Measurements from ENCODE around the gene OR2Y1. TPM values are rescaled to one million over a fixed set of nuclear protein-coding genes. Genes with fewer than 3 reads are reported as not detected.
A peak's percentile ranks its signal among the peaks of the same experiment; 100 is the strongest.
"Not testable (repeated sequence)": the region's sequence is repeated elsewhere in the genome, so short reads cannot be mapped to it uniquely, and the experiment has no call there.

The OR2Y1 gene, protein sequence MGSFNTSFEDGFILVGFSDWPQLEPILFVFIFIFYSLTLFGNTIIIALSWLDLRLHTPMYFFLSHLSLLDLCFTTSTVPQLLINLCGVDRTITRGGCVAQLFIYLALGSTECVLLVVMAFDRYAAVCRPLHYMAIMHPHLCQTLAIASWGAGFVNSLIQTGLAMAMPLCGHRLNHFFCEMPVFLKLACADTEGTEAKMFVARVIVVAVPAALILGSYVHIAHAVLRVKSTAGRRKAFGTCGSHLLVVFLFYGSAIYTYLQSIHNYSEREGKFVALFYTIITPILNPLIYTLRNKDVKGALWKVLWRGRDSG
- total RNA-seq (not detected), polyA plus RNA-seq (not detected)
- long read RNA-seq, donor 1: 0 reads
- long read RNA-seq, donor 2: 0 reads
- long read RNA-seq, donor 3: 0 reads
- long read RNA-seq, donor 4: 0 reads
- long read RNA-seq, donor 5: 0 reads
- long read RNA-seq, donor 6: 0 reads
- long read RNA-seq, donor 7: 0 reads
- long read RNA-seq, donor 8: 0 reads
- long read RNA-seq, donor 9: 0 reads
- long read RNA-seq, donor 10: 0 reads

- WGBS: 92% methylated on average over 2 of the region's 2 CpGs
- Histone ChIP-seq H3K27ac (ENCODE audit: low read depth in 1 of 2, low read length in 1 of 2) (no peak within 1 kb of the TSS), H3K4me1 (ENCODE audit: control insufficient read depth in 2 of 2, insufficient read depth in 2 of 2, low read length in 2 of 2) (no peaks in the 10 kb centered on the region), H3K27me3 (ENCODE audit: control insufficient read depth in 2 of 2, insufficient read depth in 1 of 2, low read length in 1 of 2) (peaks cover 0 to 22% of the 10 kb centered on the region in 2 donors), H3K36me3 (ENCODE audit: control insufficient read depth in 2 of 2, insufficient read depth in 2 of 2, low read length in 1 of 2) (no peaks in the 10 kb centered on the region), H3K4me3 (ENCODE audit: low read length in 2 of 2) (no peak within 1 kb of the TSS), H3K9me3 (ENCODE audit: control insufficient read depth in 2 of 2, insufficient read depth in 1 of 2, low read length in 1 of 2) (no peaks in the 10 kb centered on the region)
- DNase-seq (ENCODE audit: low read depth in 6 of 9, low spot score in 9 of 9): no peak
Measured at GRCh38 chr5:180739958-180740357, at the start of gene OR2Y1. Gene OR2Y1, minus strand, starts transcription at chr5:180740058. Its CDS starts 0 bp downstream, at chr5:180740058.

GRCh38 chr5:180788651-180789410, 49.0 kb upstream of the OR2Y1 start:
- Histone ChIP-seq H3K4me1 (ENCODE audit: control insufficient read depth in 2 of 2, insufficient read depth in 2 of 2, low read length in 2 of 2) (peaks cover 0 to 21% of the 10 kb centered on the region in 2 donors), H3K36me3 (ENCODE audit: control insufficient read depth in 2 of 2, insufficient read depth in 2 of 2, low read length in 1 of 2) (peaks cover 50 to 55% of the 10 kb centered on the region in 2 donors)
- not testable (repeated sequence) for H3K9me3 ChIP-seq (ENCODE audit: control insufficient read depth in 2 of 2, insufficient read depth in 1 of 2, low read length in 1 of 2); H3K4me3 ChIP-seq (ENCODE audit: low read length in 2 of 2); DNase-seq (ENCODE audit: low read depth in 6 of 9, low spot score in 9 of 9); H3K27ac ChIP-seq (ENCODE audit: low read depth in 1 of 2, low read length in 1 of 2); H3K27me3 ChIP-seq (ENCODE audit: control insufficient read depth in 2 of 2, insufficient read depth in 1 of 2, low read length in 1 of 2)
- WGBS: 95% methylated on average over 19 of the region's 19 CpGs

- H3K4me1 ChIP-seq (ENCODE audit: control insufficient read depth in 2 of 2, insufficient read depth in 2 of 2, low read length in 2 of 2): peaks cover 4 to 21% of the 10 kb centered on the region in 2 donors
- 93% methylated on average over 20 of the region's 20 CpGs for WGBS
- DNase-seq (ENCODE audit: low read depth in 6 of 9, low spot score in 9 of 9): no peak
- H3K27me3 ChIP-seq (ENCODE audit: control insufficient read depth in 2 of 2, insufficient read depth in 1 of 2, low read length in 1 of 2): no peaks in the 10 kb centered on the region
- peaks cover 45 to 50% of the 10 kb centered on the region in 2 donors for H3K36me3 ChIP-seq (ENCODE audit: control insufficient read depth in 2 of 2, insufficient read depth in 2 of 2, low read length in 1 of 2)
- no peak overlapping the region for H3K27ac ChIP-seq (ENCODE audit: low read depth in 1 of 2, low read length in 1 of 2)
- H3K4me3 ChIP-seq (ENCODE audit: low read length in 2 of 2): no peak overlapping the region
- no peaks in the 10 kb centered on the region for H3K9me3 ChIP-seq (ENCODE audit: control insufficient read depth in 2 of 2, insufficient read depth in 1 of 2, low read length in 1 of 2)
Measured at GRCh38 chr5:180787711-180788431, 48.0 kb upstream of the OR2Y1 start.

GRCh38 chr5:180786531-180787398, 46.9 kb upstream of the OR2Y1 start:
- no peaks in the 10 kb centered on the region for H3K27me3 ChIP-seq (ENCODE audit: control insufficient read depth in 2 of 2, insufficient read depth in 1 of 2, low read length in 1 of 2)
- no peaks in the 10 kb centered on the region for H3K9me3 ChIP-seq (ENCODE audit: control insufficient read depth in 2 of 2, insufficient read depth in 1 of 2, low read length in 1 of 2)
- H3K4me3 ChIP-seq (ENCODE audit: low read length in 2 of 2): no peak overlapping the region
- H3K27ac ChIP-seq (ENCODE audit: low read depth in 1 of 2, low read length in 1 of 2): peak overlapping the region; percentile 15 to 43
- peaks cover 6 to 21% of the 10 kb centered on the region in 2 donors for H3K4me1 ChIP-seq (ENCODE audit: control insufficient read depth in 2 of 2, insufficient read depth in 2 of 2, low read length in 2 of 2)
- DNase-seq (ENCODE audit: low read depth in 6 of 9, low spot score in 9 of 9): no peak
- WGBS: 64% methylated on average over 21 of the region's 21 CpGs
- H3K36me3 ChIP-seq (ENCODE audit: control insufficient read depth in 2 of 2, insufficient read depth in 2 of 2, low read length in 1 of 2): peaks cover 36 to 39% of the 10 kb centered on the region in 2 donors

- peak overlapping the region in 1 of 2 donors; percentile 81 for H3K27ac ChIP-seq (ENCODE audit: low read depth in 1 of 2, low read length in 1 of 2)
- H3K36me3 ChIP-seq (ENCODE audit: control insufficient read depth in 2 of 2, insufficient read depth in 2 of 2, low read length in 1 of 2): peaks cover 26 to 29% of the 10 kb centered on the region in 2 donors
- H3K4me3 ChIP-seq (ENCODE audit: low read length in 2 of 2): no peak overlapping the region
- H3K9me3 ChIP-seq (ENCODE audit: control insufficient read depth in 2 of 2, insufficient read depth in 1 of 2, low read length in 1 of 2): no peaks in the 10 kb centered on the region
- 74% methylated on average over 5 of the region's 5 CpGs for WGBS
- H3K27me3 ChIP-seq (ENCODE audit: control insufficient read depth in 2 of 2, insufficient read depth in 1 of 2, low read length in 1 of 2): no peaks in the 10 kb centered on the region
- no peak for DNase-seq (ENCODE audit: low read depth in 6 of 9, low spot score in 9 of 9)
- peaks cover 6 to 21% of the 10 kb centered on the region in 2 donors for H3K4me1 ChIP-seq (ENCODE audit: control insufficient read depth in 2 of 2, insufficient read depth in 2 of 2, low read length in 2 of 2)
Measured at GRCh38 chr5:180785794-180786221, 46.0 kb upstream of the OR2Y1 start.

DNA sequence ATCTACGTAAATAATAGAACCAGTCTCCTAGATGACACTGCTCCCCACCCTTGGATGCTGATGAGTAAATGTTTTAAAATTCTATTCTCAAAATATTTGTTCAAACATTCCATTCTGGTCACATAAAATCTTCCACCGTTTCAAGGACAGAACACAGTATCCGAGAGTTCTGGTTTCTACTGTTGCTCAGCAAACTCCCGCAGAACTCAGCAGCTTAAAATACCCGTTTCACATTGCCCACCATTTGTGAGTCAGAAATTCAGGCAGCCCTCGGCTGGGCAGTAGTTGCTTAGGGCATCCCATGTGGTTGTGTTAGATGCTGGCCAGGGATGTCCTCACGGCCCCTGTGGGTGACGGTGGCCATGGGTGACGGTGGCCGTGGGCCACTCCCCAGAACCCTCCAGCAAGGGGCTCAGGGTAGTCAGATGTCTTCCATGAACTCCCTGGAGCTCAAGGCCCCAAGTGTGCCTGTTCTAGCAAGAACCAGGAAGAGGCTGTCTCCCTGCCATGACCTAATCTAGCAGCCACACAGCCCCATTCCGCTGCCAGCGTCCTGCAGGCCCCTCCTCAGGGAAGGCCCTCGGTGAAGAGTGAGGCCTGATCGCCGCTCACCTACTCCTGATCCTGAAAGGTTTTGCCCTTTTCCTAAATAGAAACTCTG, 45.4 kb upstream of the OR2Y1 start:
- no peak for DNase-seq (ENCODE audit: low read depth in 6 of 9, low spot score in 9 of 9)
- H3K9me3 ChIP-seq (ENCODE audit: control insufficient read depth in 2 of 2, insufficient read depth in 1 of 2, low read length in 1 of 2): no peaks in the 10 kb centered on the region
- 92% methylated on average over 15 of the region's 15 CpGs for WGBS
- H3K36me3 ChIP-seq (ENCODE audit: control insufficient read depth in 2 of 2, insufficient read depth in 2 of 2, low read length in 1 of 2): peaks cover 20 to 24% of the 10 kb centered on the region in 2 donors
- no peaks in the 10 kb centered on the region for H3K27me3 ChIP-seq (ENCODE audit: control insufficient read depth in 2 of 2, insufficient read depth in 1 of 2, low read length in 1 of 2)
- peaks cover 6 to 21% of the 10 kb centered on the region in 2 donors for H3K4me1 ChIP-seq (ENCODE audit: control insufficient read depth in 2 of 2, insufficient read depth in 2 of 2, low read length in 2 of 2)
- peak overlapping the region; percentile 35 to 81 for H3K27ac ChIP-seq (ENCODE audit: low read depth in 1 of 2, low read length in 1 of 2)
- no peak overlapping the region for H3K4me3 ChIP-seq (ENCODE audit: low read length in 2 of 2)

DNA sequence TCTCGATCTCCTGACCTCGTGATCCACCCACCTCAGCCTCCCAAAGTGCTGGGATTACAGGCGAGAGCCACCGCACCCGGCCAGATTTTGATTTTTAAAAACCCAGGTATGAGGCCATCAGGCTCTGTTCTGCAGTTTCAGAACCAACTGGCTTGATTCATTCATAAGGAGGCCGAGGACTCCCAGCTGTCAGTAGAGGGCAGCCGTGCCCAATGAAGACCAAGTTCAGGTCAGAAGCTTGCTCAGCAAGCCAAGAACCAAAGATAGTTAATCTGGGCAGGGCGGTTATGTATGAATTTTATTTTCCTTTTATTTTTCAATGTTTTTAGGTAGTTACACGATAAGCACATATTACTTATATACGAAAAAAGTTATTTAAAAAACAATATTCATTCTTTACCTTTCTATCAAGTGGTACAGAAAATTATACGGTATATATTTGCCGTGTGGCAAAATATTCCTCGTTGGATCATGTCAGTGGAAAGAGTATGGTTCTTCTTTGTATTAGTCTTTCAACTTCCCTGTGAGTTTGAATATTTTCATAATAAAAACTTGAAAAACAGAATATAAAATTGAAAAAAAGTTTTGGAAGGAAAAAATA, 44.7 kb upstream of the OR2Y1 start:
- Histone ChIP-seq H3K4me3 (ENCODE audit: low read length in 2 of 2) (no peak overlapping the region), H3K27me3 (ENCODE audit: control insufficient read depth in 2 of 2, insufficient read depth in 1 of 2, low read length in 1 of 2) (no peaks in the 10 kb centered on the region), H3K27ac (ENCODE audit: low read depth in 1 of 2, low read length in 1 of 2) (no peak overlapping the region), H3K4me1 (ENCODE audit: control insufficient read depth in 2 of 2, insufficient read depth in 2 of 2, low read length in 2 of 2) (peaks cover 6 to 21% of the 10 kb centered on the region in 2 donors), H3K9me3 (ENCODE audit: control insufficient read depth in 2 of 2, insufficient read depth in 1 of 2, low read length in 1 of 2) (no peaks in the 10 kb centered on the region), H3K36me3 (ENCODE audit: control insufficient read depth in 2 of 2, insufficient read depth in 2 of 2, low read length in 1 of 2) (peaks cover 14 to 17% of the 10 kb centered on the region in 2 donors)
- WGBS: 61% methylated on average over 13 of the region's 13 CpGs
- DNase-seq (ENCODE audit: low read depth in 6 of 9, low spot score in 9 of 9): peak in 4 of 9 donors; percentile 57 to 83 (median 70)

Measured in thymus (tissue), 14 donors.